Erythroblast (primary cell): Measurements from ENCODE around the gene SPTBN4.

Experiments
- GATA1 ChIP-seq: IDR thresholded peaks from 2 replicates; pipeline ENCODE4 v1.6.1; 2011; ENCODE audit warnings: low read depth, mild to moderate bottlenecking, control low read depth, low read length, moderate library complexity
- POLR2A ChIP-seq: IDR thresholded peaks from 2 replicates; pipeline ENCODE4 v1.6.1; 2011; ENCODE audit warnings: mild to moderate bottlenecking, low read length

GRCh38 chr19:40506099-40506498, 39.3 kb downstream of the SPTBN4 start:
- TF ChIP-seq POLR2A (no peak), GATA1 (no peak)
